Activated T-cell treated with anti-CD3 and anti-CD28 coated beads for 24 hours (primary cell): ENCODE data around the gene BICD2.
A peak's percentile ranks its signal among the peaks of the same experiment; 100 is the strongest.

ENCODE experiments used
- DNase-seq: peaks from one replicate; pipeline ENCODE4 v3.0.0-alpha.2; 2020; ENCODE audit warnings: low read depth

BICD2 gene

GRCh38 chr9:92668746-92669526 lies 95.7 kb downstream of the BICD2 start:
- peak; percentile 45 for DNase-seq

GRCh38 chr9:92666912-92667532 lies 97.6 kb downstream of the BICD2 start:
- no peak for DNase-seq

- DNase-seq: no peak
Measured at GRCh38 chr9:92666236-92666635, 98.4 kb downstream of the BICD2 start.

GRCh38 chr9:92665836-92666235 lies 98.8 kb downstream of the BICD2 start:
- no peak for DNase-seq

GRCh38 chr9:92664394-92665152 lies 100.1 kb downstream of the BICD2 start:
- no peak for DNase-seq

- DNase-seq: no peak
Measured at GRCh38 chr9:92663951-92664350, 100.7 kb downstream of the BICD2 start.

- no peak for DNase-seq
Measured at GRCh38 chr9:92663126-92663525, 101.5 kb downstream of the BICD2 start.

- DNase-seq: no peak
Measured at GRCh38 chr9:92661743-92662142, 102.9 kb downstream of the BICD2 start.
